Testis (tissue), 3 donors: ENCODE data around the gene ADAMTS19. TPM values are rescaled to one million over a fixed set of nuclear protein-coding genes. Genes with fewer than 3 reads are reported as not detected.

Source experiments
- DNase-seq: peaks from one replicate; pipeline ENCODE4 v3.0.0-alpha.2; 2019
- H3K27ac ChIP-seq, 2 donors: fragments of 200-600 bp; sonication (generic); one replicate each; pipeline ENCODE4 v1.5.1; 2019
- H3K27me3 ChIP-seq: fragments of 200-600 bp; sonication (generic); one replicate; pipeline ENCODE4 v1.5.1; 2019
- H3K36me3 ChIP-seq: fragments of 200-600 bp; sonication (generic); one replicate; pipeline ENCODE4 v1.5.1; 2017; ENCODE audit warnings: low read depth; ENCODE audit errors: missing control alignments
- H3K4me1 ChIP-seq: fragments of 200-600 bp; sonication (generic); one replicate; pipeline ENCODE4 v1.5.1; 2019
- H3K4me3 ChIP-seq, 2 donors: fragments of 200-600 bp; sonication (generic); one replicate each; pipeline ENCODE4 v1.5.1; 2017 to 2019
- H3K9me3 ChIP-seq: fragments of 200-600 bp; sonication (generic); one replicate; pipeline ENCODE4 v1.5.1; 2017
- CTCF ChIP-seq, 3 experiments: fragments of 450-650 bp in 2 of 3; fragments of 200-600 bp in 1 of 3; sonication (generic) in 1 of 3; IDR thresholded peaks; one replicate each; pipeline ENCODE4 v1.5.1; 2016 to 2019; ENCODE audit warnings: antibody characterized with exemption in 3 of 3, mild to moderate bottlenecking in 2 of 3, moderate library complexity in 1 of 3
- POLR2A ChIP-seq: fragments of 450-650 bp; IDR thresholded peaks from one replicate; pipeline ENCODE4 v1.6.1; 2017; ENCODE audit warnings: antibody characterized with exemption, mild to moderate bottlenecking, moderate library complexity
- WGBS, 2 donors: methylation state at CpG; one replicate each; pipeline ENCODE4 v1.1.5; 2018; 5-methylcytosine and 5-hydroxymethylcytosine counted together
- intact Hi-C: fragments of 100-400 bp; cut with DNase I; formaldehyde crosslinking; loops from one replicate; pipeline ENCODE4 v1.15.1; 2023; ENCODE audit warnings: low total_unique reads
- polyA plus RNA-seq: library from polyadenylated mRNA; stranded (reverse); fragments of 350-450 nt; fragmentation: Illumina TruSeq; extraction: RNeasy Lipid Tissue Mini Kit (QIAGEN cat#74804); gene quantifications from one replicate; pipeline ENCODE4 v1.2.3, GENCODE V29; 2014; ENCODE audit warnings: low read depth, low replicate concordance; ENCODE audit not compliant: insufficient read depth
- total RNA-seq, 2 donors: library from RNA; depleted of rRNA; stranded (reverse); fragments of >200 nt; gene quantifications; one replicate each; pipeline ENCODE4 v1.2.3, GENCODE V29; 2016

Gene ADAMTS19
- total and polyA plus RNA-seq, 3 donors from 2014 or later = 0.90 to 4.6 (median 2.6) TPM

- TF ChIP-seq CTCF (IDR thresholded peaks at IDR 0.05) = no peak
- TF ChIP-seq POLR2A = no peak
- Histone ChIP-seq H3K4me1 (no peaks in the 10 kb centered on the region), H3K9me3 (no peaks in the 10 kb centered on the region), H3K4me3 (no peak overlapping the region), H3K36me3 (no peaks in the 10 kb centered on the region), H3K27me3 (no peaks in the 10 kb centered on the region), H3K27ac (no peak overlapping the region)
- WGBS, 2 donors = 79 to 80% methylated on average over 3 of the region's 3 CpGs
- no peak for DNase-seq
- intact Hi-C loops = no loop called here
These were observed 131.5 kb downstream of the ADAMTS19 start for GRCh38 chr5:129591508-129592160.

DNA sequence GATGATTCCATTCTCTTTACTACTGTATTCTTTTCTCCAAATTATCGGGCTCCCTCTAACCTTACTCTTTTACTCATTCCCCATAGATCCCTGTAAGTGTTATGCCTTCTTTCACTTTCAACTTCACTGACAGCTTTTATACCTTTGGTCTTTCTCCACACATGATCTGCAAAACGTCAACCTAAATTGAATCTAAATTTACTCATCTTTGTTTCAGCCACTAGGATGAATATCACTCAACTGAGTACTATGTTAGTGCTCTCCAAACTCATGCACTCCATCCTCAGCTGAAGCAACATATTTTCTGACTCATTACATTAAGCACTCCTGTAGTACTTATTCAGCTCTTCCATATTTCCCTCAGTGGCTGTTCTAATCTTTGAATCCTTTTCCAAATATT lies 133.4 kb downstream of the ADAMTS19 start:
- 74 to 78% methylated on average over 2 of the region's 2 CpGs for WGBS, 2 donors
- TF ChIP-seq CTCF (IDR thresholded peaks at IDR 0.05) (no peak), POLR2A (no peak)
- no peak for DNase-seq
- H3K4me3 ChIP-seq = no peak overlapping the region
- H3K9me3 ChIP-seq = no peaks in the 10 kb centered on the region
- no peaks in the 10 kb centered on the region for H3K27me3 ChIP-seq
- no peaks in the 10 kb centered on the region for H3K4me1 ChIP-seq
- no peak overlapping the region for H3K27ac ChIP-seq
- H3K36me3 ChIP-seq = no peaks in the 10 kb centered on the region
- intact Hi-C loops = no loop called here

GRCh38 chr5:129601576-129601975 lies 141.5 kb downstream of the ADAMTS19 start:
- TF ChIP-seq CTCF (IDR thresholded peaks at IDR 0.05) (no peak), POLR2A (no peak)
- 62 to 85% methylated on average over 2 of the region's 2 CpGs for WGBS, 2 donors
- intact Hi-C loops = no loop called here
- Histone ChIP-seq H3K36me3 (no peaks in the 10 kb centered on the region), H3K27ac (no peak overlapping the region), H3K4me3 (no peak overlapping the region), H3K4me1 (no peaks in the 10 kb centered on the region), H3K9me3 (no peaks in the 10 kb centered on the region), H3K27me3 (no peaks in the 10 kb centered on the region)
- DNase-seq = no peak

DNA sequence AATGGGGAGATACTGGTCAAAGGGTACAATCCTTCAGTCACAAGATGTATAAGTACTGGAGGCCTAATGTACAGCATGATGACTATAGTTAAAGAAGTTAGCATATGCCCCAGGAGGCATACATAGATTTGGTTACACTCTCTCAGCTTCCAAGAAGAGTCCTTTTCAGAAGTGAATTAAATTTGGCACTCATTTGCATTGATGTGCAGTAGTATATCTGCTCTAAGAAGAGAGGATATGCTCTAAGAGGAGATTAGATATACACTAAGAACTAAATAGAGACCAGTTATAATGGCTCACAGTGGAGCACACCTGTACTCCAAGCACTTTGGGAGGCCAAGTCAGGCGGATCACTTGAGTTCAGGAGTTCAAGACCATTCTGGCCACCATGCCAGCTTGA lies 148.3 kb downstream of the ADAMTS19 start:
- intact Hi-C loops = no loop called here
- Histone ChIP-seq H3K27ac (no peak overlapping the region), H3K27me3 (no peaks in the 10 kb centered on the region), H3K4me3 (no peak overlapping the region), H3K4me1 (no peaks in the 10 kb centered on the region), H3K36me3 (no peaks in the 10 kb centered on the region), H3K9me3 (no peaks in the 10 kb centered on the region)
- TF ChIP-seq CTCF (IDR thresholded peaks at IDR 0.05) = no peak
- TF ChIP-seq POLR2A = no peak
- no peak for DNase-seq
- 71 to 83% methylated on average over 1 of the region's 1 CpG for WGBS, 2 donors

- TF ChIP-seq CTCF (IDR thresholded peaks at IDR 0.05) (no peak), POLR2A (no peak)
- Histone ChIP-seq H3K9me3 (no peaks in the 10 kb centered on the region), H3K4me3 (no peak overlapping the region), H3K27me3 (no peaks in the 10 kb centered on the region), H3K4me1 (no peaks in the 10 kb centered on the region), H3K27ac (no peak overlapping the region), H3K36me3 (no peaks in the 10 kb centered on the region)
- intact Hi-C loops = no loop called here
- WGBS, 2 donors = 30 to 50% methylated on average over 1 of the region's 1 CpG
- DNase-seq = no peak
These were observed 149.6 kb downstream of the ADAMTS19 start for GRCh38 chr5:129609710-129610109.
